NCI-H1694 treated with DMSO at 0.1 percent for 48 hours (cell line): Measurements from ENCODE around the gene BLOC1S6.

Source experiments
- DNase-seq: peaks from one replicate; lab custom pipeline; 2025; lab: John Stamatoyannopoulos, UW

BLOC1S6 gene

DNA sequence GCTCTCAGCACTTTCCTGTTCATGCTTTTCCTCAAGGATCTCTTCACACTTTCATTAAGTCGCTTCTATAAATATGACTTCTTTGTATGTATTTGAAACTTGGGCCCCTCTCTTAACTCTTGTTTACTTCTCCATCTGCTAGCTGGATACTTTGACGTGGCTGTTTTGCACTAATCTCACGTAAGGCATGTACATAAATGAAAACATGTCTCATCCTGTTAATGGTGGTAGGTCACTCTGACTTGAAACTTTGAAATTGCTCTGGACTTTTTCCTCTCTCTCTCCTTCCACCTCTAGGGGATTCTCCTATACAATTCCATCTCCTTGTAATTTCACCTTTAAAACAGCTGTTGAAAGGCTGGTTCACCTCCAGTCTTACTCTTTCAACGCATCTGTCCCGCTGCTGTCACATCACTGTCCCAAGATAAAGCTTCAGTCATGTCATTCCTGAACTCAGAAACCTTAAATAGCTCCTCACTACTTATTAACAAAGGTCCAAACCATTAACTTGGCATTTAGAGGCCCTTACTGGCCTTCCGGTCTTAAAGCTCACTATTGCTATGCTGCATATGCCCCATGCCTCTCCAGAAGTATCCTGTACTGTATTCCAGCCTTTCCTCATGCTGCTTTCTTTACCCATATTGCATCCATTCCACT is 1.2 kb downstream of the BLOC1S6 start:
- DNase-seq, result no peak

- no peak for DNase-seq
Observed at GRCh38 chr15:45589256-45589655, 2.1 kb downstream of the BLOC1S6 start.

GRCh38 chr15:45594319-45594718 is 7.1 kb downstream of the BLOC1S6 start:
- DNase-seq, result no peak

GRCh38 chr15:45594835-45595530 is 7.8 kb downstream of the BLOC1S6 start:
- DNase-seq, result no peak

DNA sequence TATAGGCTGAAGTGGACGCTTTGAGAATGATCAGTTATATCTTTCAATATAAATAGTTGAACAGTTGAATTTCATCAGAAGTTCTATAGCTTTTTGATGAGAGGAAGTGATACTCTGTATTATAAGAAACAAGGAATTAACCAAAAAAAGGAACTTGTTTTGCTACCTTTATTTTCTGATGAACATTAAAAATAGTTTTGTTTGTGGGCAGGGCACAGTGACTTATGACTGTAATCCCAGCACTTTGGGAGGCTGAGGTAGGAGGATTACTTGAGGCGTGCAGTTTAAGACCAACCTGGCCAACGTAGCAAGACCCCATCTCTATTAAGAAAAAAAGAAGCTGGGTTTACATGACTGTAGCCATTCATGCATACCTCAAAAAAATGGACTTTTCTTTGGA is 16.7 kb downstream of the BLOC1S6 start:
- no peak for DNase-seq

DNA sequence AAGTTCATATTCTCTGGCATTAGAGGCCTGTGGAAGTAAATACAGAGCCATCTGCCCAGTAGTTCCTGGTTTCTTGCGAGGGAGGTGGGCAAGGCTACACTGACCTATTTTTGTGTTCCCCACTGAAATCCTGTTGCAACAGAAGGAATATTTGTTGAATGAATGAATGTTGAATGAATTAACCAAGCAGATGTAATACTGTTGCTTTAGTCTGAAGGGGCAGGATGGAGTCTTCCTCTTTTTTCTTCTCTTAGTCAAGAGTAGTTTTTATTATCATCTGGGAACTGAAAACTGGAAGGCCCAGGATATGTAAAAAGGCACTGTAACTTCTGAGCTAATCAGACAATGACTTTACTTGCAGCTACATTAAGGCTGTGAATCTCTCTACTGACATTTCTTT is 17.1 kb downstream of the BLOC1S6 start:
- DNase-seq, result no peak

DNA sequence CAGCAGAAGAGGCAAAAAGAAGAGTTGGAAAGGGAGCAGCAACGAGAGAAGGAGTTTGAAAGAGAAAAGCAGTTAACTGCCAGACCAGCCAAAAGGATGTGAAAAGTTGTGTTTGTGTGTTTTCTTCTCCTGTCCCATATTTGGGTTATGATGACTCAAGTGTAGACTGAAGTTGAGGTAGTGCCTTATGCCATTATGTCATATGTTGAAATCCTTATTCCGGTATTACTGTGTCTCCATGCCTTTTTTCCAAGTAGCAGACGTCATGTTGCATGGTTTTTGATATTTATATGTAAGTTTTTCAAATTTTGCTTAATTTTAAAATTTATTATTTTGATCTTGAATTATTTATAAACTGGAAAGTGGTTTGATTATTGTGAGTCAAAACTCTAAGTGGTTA is 19.2 kb downstream of the BLOC1S6 start:
- no peak for DNase-seq

DNA sequence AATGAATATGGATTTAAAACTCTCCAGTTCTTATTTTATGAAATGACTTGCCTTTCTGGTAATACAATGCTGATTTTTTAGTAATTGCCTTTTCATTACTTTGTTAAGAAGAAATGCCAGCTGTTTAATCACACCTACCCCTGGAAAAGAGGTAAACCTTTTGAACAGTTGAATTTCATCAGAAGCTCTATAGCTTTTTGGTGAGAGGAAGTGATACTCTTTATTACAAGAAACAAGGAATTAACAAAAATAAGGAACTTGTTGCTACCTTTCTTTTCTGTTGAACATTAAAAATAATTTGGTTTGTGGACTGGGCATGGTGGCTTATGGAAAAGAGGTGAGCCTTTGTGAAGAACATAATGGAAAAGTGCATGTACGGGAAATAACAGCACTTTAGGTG is 19.7 kb downstream of the BLOC1S6 start:
- no peak for DNase-seq

DNA sequence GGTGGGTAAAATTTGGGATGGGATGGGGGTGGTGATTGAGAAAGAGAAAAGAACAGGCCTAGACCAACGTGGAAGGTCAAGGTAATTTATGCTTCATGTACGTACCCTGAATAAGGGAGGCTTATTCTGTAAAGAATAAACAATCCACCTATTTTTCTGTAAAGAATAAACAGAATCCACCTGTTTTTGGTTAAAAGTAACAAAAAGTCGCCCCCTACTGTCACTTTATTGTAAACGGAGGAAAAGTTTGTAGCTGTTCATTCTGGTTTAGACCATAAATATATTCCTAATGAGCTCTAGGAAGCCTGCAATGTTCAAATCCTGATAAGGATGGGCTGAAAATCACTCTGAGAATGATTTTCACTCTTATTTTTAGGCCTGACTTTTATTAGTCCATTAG is 24.1 kb downstream of the BLOC1S6 start:
- DNase-seq, result no peak

DNA sequence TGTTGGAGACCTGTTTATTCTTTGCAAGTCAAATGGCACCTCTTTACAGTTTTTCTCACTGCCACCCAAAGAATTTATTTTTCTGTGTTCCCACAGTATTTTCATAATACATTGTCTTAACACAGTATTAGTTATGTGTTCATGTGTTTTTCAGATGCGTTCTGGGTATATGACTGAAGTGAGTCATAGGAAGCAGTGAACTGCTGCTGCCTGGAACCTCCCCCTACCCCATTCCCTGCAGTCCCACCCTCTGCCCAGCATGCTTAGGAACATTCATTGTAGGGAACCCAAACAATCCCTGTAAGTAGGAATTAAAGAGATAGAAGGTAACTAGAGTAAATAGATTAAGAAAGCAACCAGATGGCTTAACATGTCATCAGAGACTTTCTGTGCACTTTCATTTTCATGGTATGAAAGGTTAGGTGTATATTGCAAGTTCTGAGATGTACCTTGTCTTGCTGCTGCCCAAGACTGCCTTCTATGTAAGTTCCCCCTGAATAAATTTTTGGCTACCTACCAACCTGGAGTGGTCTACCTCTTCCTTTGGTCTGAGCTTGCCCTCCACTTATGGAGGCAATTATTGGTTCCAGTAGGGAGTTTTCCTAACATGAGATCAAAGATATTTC is 25.7 kb downstream of the BLOC1S6 start:
- no peak for DNase-seq

DNA sequence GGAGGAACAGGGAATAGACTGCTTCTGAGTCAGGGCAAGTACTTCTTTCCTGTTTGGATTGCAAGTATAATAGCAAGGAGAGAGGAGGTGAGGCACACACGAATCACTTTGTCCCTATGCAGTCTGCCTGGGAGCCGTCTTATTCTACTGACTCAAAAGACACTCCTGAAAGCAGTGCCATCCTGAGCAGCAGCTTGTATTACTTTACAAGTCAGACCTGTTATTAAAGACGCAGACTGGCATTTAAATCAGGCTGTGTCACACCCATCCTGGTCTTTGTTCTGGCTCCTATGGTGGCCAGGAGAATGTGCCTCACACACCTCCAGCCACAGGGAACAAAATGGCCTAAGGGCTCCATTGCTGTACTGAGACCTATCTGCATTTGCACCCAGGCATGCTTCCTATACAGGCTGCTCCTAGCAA is 29.7 kb downstream of the BLOC1S6 start:
- DNase-seq, result no peak

DNA sequence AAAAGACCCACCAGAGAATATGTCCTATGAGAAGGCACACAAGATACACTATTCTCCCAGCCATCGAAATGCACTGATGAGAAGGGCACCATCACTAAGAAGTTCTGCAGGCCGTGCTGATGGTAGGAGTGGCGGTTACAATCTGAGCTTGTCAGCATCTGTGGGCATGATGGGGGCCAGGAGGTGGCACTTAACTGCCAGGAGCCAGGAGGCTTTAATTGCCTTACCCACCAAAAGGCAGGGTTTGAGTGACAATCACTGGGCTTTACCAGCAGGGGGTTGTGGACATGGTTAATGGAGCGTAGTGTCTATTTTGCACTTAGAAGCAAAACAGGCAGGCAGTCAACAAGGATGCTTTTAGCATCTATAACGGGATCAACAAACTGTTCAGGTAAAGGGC is 31.6 kb downstream of the BLOC1S6 start:
- DNase-seq, result no peak

- no peak for DNase-seq
Observed at GRCh38 chr15:45628136-45628535, 41.0 kb downstream of the BLOC1S6 start.

DNA sequence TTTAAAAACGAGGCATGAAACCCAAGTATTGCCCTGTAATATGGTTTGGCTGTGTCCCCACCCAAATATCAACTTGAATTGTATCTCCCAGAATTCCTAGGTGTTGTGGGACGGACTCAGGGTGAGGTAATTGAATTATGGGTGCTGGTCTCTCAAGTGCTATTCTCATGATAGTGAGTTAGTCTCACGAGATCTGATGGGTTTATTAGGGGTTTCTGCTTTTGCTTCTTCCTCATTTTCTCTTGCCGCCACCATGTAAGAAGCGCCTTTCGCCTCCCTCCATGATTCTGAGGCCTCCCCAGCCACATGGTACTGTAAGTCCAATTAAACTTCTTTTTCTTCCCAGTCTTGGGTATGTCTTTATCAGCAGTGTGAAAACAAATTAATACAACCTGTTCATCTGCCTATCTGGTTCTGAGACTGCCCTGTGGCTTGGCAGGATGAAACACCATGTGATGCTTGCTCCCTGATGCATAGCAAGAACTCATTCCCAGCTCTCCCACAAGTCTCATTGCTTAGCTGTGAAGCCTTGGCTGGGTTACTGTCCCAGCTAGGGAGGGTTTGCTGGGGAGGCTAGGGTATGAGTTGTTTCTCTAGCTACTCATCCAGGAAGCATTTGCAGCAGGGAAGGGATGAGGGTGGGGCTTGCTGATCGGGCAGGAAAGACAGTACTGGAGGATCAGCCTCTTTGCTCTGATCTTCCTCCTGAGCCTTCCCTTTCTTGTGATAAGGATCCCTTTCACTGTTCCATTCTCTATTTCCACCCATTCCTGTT is 43.9 kb downstream of the BLOC1S6 start:
- DNase-seq, result no peak

GRCh38 chr15:45631776-45632175 is 44.6 kb downstream of the BLOC1S6 start:
- DNase-seq, result no peak

DNA sequence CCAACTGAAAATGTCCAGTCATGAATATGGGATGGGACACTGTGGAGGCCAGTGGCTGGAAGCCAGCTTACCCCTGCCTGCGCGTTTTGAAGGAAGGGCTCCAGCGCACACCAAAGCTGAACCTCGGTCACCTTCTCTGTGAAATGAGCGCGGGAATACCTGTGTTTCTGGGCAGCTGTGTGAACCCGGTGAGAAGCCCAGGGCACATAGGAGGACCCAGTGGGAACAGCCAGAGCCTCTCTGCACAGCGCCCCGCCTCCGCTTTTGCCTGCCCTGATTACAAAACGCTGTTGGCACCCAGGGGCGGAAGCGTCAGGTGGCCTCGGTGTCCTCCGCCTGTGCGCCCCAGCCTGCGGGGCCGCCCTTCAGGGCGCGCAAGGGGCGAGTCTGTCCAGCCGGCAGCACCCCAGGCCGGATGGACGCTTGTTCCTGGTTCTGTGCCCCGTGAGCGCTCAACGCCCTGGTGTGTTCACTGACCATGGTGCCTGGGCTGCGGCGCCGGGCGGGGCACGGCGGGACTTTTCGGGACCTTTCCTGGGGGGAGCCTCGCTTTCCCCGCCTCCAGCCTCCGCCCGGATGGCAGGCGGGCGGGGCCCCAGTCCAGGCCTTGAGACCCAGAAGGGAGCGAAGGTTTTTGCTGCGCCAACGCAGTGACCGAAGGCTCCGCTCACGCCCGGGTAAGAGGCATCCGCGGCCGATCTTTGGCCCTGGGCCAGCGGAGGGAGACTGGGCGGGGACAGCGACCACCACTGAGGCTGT is 47.4 kb downstream of the BLOC1S6 start, which contains the start of gene SQOR:
SQOR (plus strand) TSS at position 598 of the 759 bp plus-strand sequence. CDS start 23,895 bp downstream, outside the sequence.
- DNase-seq, result no peak

DNA sequence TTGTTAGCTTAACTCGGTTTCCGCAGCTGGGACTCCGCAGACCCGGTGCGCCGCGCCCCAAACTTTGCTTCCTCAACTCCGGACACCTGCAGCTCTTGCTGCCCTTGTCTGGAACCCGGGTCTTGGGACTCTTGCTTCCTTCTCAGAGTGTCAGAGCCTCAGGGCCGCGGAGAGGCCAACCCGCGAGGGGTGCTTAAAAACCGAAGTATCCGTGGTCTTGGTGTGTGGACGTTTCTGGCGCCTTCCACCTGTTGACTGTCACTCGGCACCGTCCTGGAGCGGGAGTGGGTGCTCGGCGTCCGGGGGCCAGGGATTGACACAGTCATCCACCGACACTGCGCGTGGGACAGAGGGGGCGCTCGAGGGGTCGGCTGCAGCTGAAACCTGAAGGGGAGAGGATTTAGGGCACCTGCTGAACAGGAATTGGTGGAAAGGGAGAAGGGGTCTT is 48.0 kb downstream of the BLOC1S6 start:
- no peak for DNase-seq

- DNase-seq, result no peak
Observed at GRCh38 chr15:45635763-45636292, 48.6 kb downstream of the BLOC1S6 start.

DNA sequence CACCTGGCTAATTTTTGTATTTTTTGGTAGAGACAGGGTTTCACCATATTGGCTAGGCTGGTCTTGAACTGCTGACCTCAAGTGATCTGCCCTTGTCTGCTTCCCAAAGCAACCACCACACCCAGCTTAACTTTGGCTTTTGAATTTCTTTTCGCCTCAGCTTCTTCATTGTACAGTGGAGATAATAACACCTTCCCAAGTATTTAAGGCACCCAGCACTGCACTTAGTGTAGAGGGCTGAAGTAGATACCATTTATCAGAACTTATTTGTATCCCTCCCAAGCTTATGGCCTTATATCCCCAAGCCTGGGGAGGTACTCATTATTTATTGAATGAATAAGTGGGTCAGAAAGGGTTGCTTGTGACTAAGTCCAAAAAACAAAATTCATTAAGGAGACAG is 50.0 kb downstream of the BLOC1S6 start:
- no peak for DNase-seq

DNA sequence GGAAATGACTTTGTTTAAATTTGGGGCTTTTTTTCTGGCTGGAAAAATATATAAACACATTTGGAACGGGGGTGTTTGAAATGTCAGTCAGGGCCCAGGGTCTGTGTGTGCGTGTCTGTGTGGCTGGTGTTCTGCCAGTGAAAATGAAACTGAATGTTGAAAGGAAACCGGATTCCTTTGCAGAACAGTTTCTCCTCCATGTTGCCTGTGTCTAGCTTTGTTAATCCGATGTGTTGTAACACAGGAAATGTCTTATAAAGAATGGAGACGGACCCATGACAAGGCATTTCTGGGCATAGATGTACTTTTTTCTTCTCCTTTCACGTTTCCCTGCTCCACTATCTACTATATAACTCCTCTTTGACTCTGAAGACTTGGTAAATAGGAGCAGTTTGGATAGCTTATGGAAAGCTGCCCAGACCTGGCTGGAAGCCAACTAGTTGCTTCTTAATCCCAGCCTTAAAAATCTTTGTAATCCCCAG is 50.4 kb downstream of the BLOC1S6 start:
- no peak for DNase-seq

DNA sequence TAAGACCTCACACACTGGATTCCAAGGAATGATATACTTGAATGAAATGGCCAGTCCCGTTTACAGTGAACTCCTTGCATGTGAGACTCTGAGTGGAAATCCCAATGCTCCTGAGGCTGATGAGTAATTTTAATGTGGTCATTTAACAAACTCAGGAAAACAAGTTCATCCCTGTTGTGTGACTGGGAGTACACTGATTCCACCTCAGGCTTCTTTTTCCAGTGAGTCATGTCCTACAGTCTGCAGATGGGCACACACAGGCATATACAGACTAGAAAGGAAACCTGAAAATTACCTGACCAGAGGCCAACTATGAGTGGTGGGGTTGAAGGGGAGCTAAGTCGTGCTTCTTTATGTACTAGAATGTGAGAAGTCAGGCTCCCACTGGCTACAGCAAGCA is 53.4 kb downstream of the BLOC1S6 start:
- DNase-seq, result no peak
